Right lobe of liver (tissue), 4 donors: ENCODE results near the gene C6orf132.

Experiments
- CTCF ChIP-seq, 4 donors: fragments of 200-600 bp in 3 of 4; fragments of 450-650 bp in 1 of 4; IDR thresholded peaks; one replicate each; pipeline versions ENCODE4 v1.5.1 to v1.8.0; 2016 to 2022; ENCODE audit warnings: antibody characterized with exemption in 4 of 4, mild to moderate bottlenecking in 2 of 4
- POLR2A ChIP-seq: fragments of 450-650 bp; IDR thresholded peaks from one replicate; pipeline ENCODE4 v1.6.1; 2017; ENCODE audit warnings: antibody characterized with exemption, mild to moderate bottlenecking
- donor health status: DM: no; HTN: no; CAD: no.
- donor health status: DM: no; HTN: no; CAD: no.
- donor health status: DM: no; HTN: yes; CAD: no.

GRCh38 chr6:42068872-42069522 lies 73.4 kb downstream of the C6orf132 start:
- TF ChIP-seq CTCF (IDR thresholded peaks at IDR 0.05) (no peak), POLR2A (no peak)
